WTC11 (cell line): ENCODE results near the gene PEX16.

Experiments used
- ESRRA ChIP-seq: sonication (generic); formaldehyde crosslinking; IDR thresholded peaks from 2 replicates; pipeline ENCODE4 v1.8.1; 2022; ENCODE audit warnings: mild to moderate bottlenecking, missing genetic modification reagents, borderline replicate concordance
- FOXK1 ChIP-seq: sonication (generic); formaldehyde crosslinking; IDR thresholded peaks from 2 replicates; pipeline ENCODE4 v1.8.0; 2022; ENCODE audit warnings: mild to moderate bottlenecking, moderate library complexity, missing genetic modification reagents
- MYBL2 ChIP-seq: sonication (generic); formaldehyde crosslinking; IDR thresholded peaks from 2 replicates; pipeline ENCODE4 v1.8.1; 2023; ENCODE audit warnings: mild to moderate bottlenecking, moderate library complexity, missing genetic modification reagents
- NR1H2 ChIP-seq: sonication (generic); formaldehyde crosslinking; IDR thresholded peaks from 2 replicates; pipeline ENCODE4 v1.9.0; 2021; ENCODE audit warnings: mild to moderate bottlenecking, moderate library complexity, missing genetic modification reagents
- ZNF232 ChIP-seq: sonication (generic); formaldehyde crosslinking; IDR thresholded peaks from 2 replicates; pipeline ENCODE4 v1.8.0; 2022; ENCODE audit warnings: mild to moderate bottlenecking, missing genetic modification reagents
- TF ChIP-seq, protein P1 (sequence below): fragments of 200-600 bp; IDR thresholded peaks from 2 replicates; pipeline ENCODE4 v1.8.0; 2022; ENCODE audit warnings: antibody characterized with exemption
- TF ChIP-seq, protein P2 (sequence below): sonication (generic); formaldehyde crosslinking; conservative IDR thresholded peaks from 2 replicates; pipeline ENCODE4 v1.8.1; 2022; ENCODE audit warnings: mild to moderate bottlenecking, missing genetic modification reagents
- TF ChIP-seq, protein P3 (sequence below): sonication (generic); formaldehyde crosslinking; IDR thresholded peaks from 2 replicates; pipeline ENCODE4 v1.8.1; 2022; ENCODE audit warnings: low read depth, missing genetic modification reagents, borderline replicate concordance
- TF ChIP-seq, protein P4 (sequence below): fragments of 250-450 bp; sonication (Bioruptor Pico); IDR thresholded peaks from 2 replicates; pipeline ENCODE4 v1.9.0; 2021; ENCODE audit warnings: mild to moderate bottlenecking
- TF ChIP-seq, protein P5 (sequence below): sonication (generic); formaldehyde crosslinking; IDR thresholded peaks from 2 replicates; pipeline ENCODE4 v1.8.0; 2022; ENCODE audit warnings: mild to moderate bottlenecking, missing genetic modification reagents

DNA sequence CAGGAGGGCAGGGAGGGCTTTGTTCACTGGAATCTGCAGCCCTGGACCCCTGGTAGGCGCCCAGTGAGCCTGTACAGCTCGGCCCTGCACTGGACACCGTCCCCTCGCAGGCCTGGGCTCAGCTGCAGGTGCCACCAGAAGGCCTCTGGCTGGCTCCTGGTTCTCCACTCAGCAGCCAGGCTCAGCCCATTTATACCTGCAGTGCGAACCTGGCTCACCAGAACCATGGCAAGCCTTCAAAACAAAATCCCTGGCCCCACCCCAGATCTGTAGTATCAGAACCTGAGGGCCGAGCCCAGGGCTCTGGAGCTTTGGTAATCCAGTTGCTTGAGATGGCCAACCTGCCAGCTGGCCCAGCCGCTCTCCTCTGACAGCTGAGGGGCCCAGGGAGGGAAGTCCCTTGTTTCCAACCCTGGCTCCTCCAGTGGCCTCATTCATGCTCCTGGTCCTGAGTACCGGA is 9.7 kb downstream of the PEX16 start:
- TF ChIP-seq, protein P1, sequence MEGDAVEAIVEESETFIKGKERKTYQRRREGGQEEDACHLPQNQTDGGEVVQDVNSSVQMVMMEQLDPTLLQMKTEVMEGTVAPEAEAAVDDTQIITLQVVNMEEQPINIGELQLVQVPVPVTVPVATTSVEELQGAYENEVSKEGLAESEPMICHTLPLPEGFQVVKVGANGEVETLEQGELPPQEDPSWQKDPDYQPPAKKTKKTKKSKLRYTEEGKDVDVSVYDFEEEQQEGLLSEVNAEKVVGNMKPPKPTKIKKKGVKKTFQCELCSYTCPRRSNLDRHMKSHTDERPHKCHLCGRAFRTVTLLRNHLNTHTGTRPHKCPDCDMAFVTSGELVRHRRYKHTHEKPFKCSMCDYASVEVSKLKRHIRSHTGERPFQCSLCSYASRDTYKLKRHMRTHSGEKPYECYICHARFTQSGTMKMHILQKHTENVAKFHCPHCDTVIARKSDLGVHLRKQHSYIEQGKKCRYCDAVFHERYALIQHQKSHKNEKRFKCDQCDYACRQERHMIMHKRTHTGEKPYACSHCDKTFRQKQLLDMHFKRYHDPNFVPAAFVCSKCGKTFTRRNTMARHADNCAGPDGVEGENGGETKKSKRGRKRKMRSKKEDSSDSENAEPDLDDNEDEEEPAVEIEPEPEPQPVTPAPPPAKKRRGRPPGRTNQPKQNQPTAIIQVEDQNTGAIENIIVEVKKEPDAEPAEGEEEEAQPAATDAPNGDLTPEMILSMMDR: no peak
- TF ChIP-seq MYBL2 (CRISPR knock-in tag) (no peak), ESRRA (CRISPR knock-in tag) (no peak), NR1H2 (CRISPR knock-in tag) (no peak), FOXK1 (CRISPR knock-in tag) (no peak), ZNF232 (CRISPR knock-in tag) (no peak)
- TF ChIP-seq, protein P2, sequence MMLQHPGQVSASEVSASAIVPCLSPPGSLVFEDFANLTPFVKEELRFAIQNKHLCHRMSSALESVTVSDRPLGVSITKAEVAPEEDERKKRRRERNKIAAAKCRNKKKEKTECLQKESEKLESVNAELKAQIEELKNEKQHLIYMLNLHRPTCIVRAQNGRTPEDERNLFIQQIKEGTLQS (CRISPR knock-in tag): no peak
- TF ChIP-seq, protein P3, sequence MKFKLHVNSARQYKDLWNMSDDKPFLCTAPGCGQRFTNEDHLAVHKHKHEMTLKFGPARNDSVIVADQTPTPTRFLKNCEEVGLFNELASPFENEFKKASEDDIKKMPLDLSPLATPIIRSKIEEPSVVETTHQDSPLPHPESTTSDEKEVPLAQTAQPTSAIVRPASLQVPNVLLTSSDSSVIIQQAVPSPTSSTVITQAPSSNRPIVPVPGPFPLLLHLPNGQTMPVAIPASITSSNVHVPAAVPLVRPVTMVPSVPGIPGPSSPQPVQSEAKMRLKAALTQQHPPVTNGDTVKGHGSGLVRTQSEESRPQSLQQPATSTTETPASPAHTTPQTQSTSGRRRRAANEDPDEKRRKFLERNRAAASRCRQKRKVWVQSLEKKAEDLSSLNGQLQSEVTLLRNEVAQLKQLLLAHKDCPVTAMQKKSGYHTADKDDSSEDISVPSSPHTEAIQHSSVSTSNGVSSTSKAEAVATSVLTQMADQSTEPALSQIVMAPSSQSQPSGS (CRISPR knock-in tag): no peak
- TF ChIP-seq, protein P4, sequence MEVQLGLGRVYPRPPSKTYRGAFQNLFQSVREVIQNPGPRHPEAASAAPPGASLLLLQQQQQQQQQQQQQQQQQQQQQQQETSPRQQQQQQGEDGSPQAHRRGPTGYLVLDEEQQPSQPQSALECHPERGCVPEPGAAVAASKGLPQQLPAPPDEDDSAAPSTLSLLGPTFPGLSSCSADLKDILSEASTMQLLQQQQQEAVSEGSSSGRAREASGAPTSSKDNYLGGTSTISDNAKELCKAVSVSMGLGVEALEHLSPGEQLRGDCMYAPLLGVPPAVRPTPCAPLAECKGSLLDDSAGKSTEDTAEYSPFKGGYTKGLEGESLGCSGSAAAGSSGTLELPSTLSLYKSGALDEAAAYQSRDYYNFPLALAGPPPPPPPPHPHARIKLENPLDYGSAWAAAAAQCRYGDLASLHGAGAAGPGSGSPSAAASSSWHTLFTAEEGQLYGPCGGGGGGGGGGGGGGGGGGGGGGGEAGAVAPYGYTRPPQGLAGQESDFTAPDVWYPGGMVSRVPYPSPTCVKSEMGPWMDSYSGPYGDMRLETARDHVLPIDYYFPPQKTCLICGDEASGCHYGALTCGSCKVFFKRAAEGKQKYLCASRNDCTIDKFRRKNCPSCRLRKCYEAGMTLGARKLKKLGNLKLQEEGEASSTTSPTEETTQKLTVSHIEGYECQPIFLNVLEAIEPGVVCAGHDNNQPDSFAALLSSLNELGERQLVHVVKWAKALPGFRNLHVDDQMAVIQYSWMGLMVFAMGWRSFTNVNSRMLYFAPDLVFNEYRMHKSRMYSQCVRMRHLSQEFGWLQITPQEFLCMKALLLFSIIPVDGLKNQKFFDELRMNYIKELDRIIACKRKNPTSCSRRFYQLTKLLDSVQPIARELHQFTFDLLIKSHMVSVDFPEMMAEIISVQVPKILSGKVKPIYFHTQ (CRISPR knock-in tag): no peak
- TF ChIP-seq, protein P5, sequence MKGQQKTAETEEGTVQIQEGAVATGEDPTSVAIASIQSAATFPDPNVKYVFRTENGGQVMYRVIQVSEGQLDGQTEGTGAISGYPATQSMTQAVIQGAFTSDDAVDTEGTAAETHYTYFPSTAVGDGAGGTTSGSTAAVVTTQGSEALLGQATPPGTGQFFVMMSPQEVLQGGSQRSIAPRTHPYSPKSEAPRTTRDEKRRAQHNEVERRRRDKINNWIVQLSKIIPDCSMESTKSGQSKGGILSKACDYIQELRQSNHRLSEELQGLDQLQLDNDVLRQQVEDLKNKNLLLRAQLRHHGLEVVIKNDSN (CRISPR knock-in tag): no peak
